Ovary (tissue), 9 donors: ENCODE data around the gene CACNA2D3. TPM values are rescaled to one million over a fixed set of nuclear protein-coding genes. Genes with fewer than 3 reads are reported as not detected.

Experiments
- DNase-seq, 5 donors: peaks; one replicate each; pipeline ENCODE4 v3.0.0-alpha.2; 2019 to 2020
- H3K27ac ChIP-seq, 2 donors: fragments of 200-600 bp; one replicate each; pipeline versions ENCODE4 v1.5.1 to v1.8.0; 2019 to 2022
- H3K27me3 ChIP-seq: fragments of 200-600 bp; one replicate; pipeline ENCODE4 v1.8.0; 2022
- H3K36me3 ChIP-seq: fragments of 200-600 bp; sonication (generic); one replicate; pipeline ENCODE4 v1.5.1; 2019
- H3K4me1 ChIP-seq: one replicate; pipeline ENCODE4 v1.8.1; 2013; ENCODE audit warnings: mild to moderate bottlenecking, moderate library complexity; ENCODE audit not compliant: insufficient read depth
- H3K4me3 ChIP-seq: fragments of 200-600 bp; sonication (generic); one replicate; pipeline ENCODE4 v1.5.1; 2017
- H3K9me3 ChIP-seq, 2 donors: fragments of 200-600 bp in 1 of 2; sonication (generic) in 1 of 2; one replicate each; pipeline versions ENCODE4 v1.5.1 to v1.8.1; 2013 to 2019; ENCODE audit warnings: mild to moderate bottlenecking in 1 of 2, moderate library complexity in 1 of 2
- CTCF ChIP-seq, 3 donors: fragments of 450-650 bp in 2 of 3; fragments of 200-600 bp in 1 of 3; IDR thresholded peaks; one replicate each; pipeline versions ENCODE4 v1.5.1 to v1.8.0; 2016 to 2022; ENCODE audit warnings: antibody characterized with exemption in 3 of 3, mild to moderate bottlenecking in 1 of 3
- EP300 ChIP-seq: sonication (generic); formaldehyde crosslinking; IDR thresholded peaks from one replicate; pipeline ENCODE4 v1.6.1; 2017; ENCODE audit warnings: antibody characterized with exemption
- POLR2A ChIP-seq: fragments of 450-650 bp; IDR thresholded peaks from one replicate; pipeline ENCODE4 v1.6.1; 2017; ENCODE audit warnings: antibody characterized with exemption, mild to moderate bottlenecking, moderate library complexity
- WGBS, 3 donors: extraction: QIAGEN DNeasy Blood & Tissue Kit in 1 of 3; methylation state at CpG; one replicate each; pipeline versions ENCODE4 v1.1.5 to v1.1.7; 2013 to 2017; 5-methylcytosine and 5-hydroxymethylcytosine counted together
- intact Hi-C, 4 donors: fragments of 100-400 bp; cut with DNase I; formaldehyde crosslinking; loops; one replicate each; pipeline versions ENCODE4 v1.11.0 to v1.15.1; 2022 to 2023
- polyA plus RNA-seq, 2 donors: library from polyadenylated mRNA; stranded (reverse); fragments of 200-250 nt in 1 of 2; fragments of 350-450 nt in 1 of 2; fragmentation: Illumina TruSeq in 1 of 2; extraction: RNeasy Lipid Tissue Mini Kit (QIAGEN cat#74804) in 1 of 2; gene quantifications; one replicate each; pipeline ENCODE4 v1.2.3, GENCODE V29; 2013 to 2014
- total RNA-seq, 7 donors: library from RNA; depleted of rRNA in 2 of 7; stranded (reverse); fragments of >200 nt in 2 of 7; fragmentation: NEBNext Ultra II Directional in 3 of 7; extraction: Animal tissue kit (Norgen Biotek cat#: 25700) in 3 of 7; gene quantifications; one replicate each; pipeline versions ENCODE4 v1.1.0 to v1.2.4, GENCODE V29; 2016 to 2023
- donor health status: DM: no; HTN: no; CAD: no; lungs with moderate emphysema.
- donor health status: DM: no; HTN: no; CAD: no.
- donor health status: Bipolar disorder and iron deficiency.
- donor health status: DM: yes; HTN: yes; CAD: no.
- donor health status: DM: no; HTN: no; CAD: no.
- donor health status: DM: yes; HTN: yes; CAD: no.

CACNA2D3 gene
- total and polyA plus RNA-seq, 9 donors = 2.0 to 10.1 (median 4.7) TPM

DNA sequence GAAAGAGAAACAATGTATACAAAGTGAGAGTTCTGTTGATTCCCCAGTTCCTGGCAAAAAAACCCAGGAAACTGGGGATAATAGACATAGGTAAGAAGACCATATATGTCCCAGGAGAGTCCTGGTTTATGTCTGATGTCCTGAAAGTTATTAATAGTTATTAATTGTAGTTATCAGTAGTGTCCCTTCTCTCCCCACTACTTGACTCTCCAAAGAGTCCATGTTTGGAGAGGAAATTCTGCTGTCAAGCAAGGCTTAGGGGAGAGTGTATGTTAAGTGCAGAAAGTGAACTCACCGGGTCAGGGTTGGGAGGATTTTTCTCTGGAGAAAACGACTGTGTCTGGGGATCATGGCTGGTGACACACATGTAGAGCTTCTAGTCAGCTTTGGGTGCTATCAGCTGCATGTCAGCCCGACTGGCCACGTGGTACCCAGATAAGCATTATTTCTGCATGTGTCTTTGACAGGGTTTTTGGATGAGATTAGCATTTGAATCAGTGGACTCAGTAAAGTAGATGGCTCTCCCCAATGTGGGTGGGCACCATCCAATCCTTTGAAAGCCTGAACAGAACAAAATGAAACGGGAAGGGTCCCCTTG is 80.4 kb downstream of the CACNA2D3 start:
- Histone ChIP-seq H3K27me3 (no peaks in the 10 kb centered on the region), H3K4me3 (no peak overlapping the region), H3K27ac (no peak overlapping the region), H3K36me3 (no peaks in the 10 kb centered on the region), H3K4me1 (no peaks in the 10 kb centered on the region), H3K9me3 (no peaks in the 10 kb centered on the region)
- DNase-seq = no peak
- 59 to 65% (median 60%) methylated on average over 5 of the region's 5 CpGs for WGBS, 3 donors
- no peak for TF ChIP-seq POLR2A
- no peak for TF ChIP-seq CTCF (IDR thresholded peaks at IDR 0.05)
- TF ChIP-seq EP300 = no peak
- intact Hi-C loops = no loop called here

- no peak for DNase-seq
- H3K4me1 ChIP-seq = no peaks in the 10 kb centered on the region
- no peak overlapping the region for H3K27ac ChIP-seq
- no peaks in the 10 kb centered on the region for H3K9me3 ChIP-seq
- TF ChIP-seq POLR2A = no peak
- TF ChIP-seq CTCF (IDR thresholded peaks at IDR 0.05) = no peak
- no peak for TF ChIP-seq EP300
- no peaks in the 10 kb centered on the region for H3K27me3 ChIP-seq
- WGBS, 3 donors = 83 to 91% (median 86%) methylated on average over 1 of the region's 1 CpG
- H3K4me3 ChIP-seq = no peak overlapping the region
- no peaks in the 10 kb centered on the region for H3K36me3 ChIP-seq
- intact Hi-C loops = no loop called here
Observed at GRCh38 chr3:54206874-54207273, 84.5 kb downstream of the CACNA2D3 start.

DNA sequence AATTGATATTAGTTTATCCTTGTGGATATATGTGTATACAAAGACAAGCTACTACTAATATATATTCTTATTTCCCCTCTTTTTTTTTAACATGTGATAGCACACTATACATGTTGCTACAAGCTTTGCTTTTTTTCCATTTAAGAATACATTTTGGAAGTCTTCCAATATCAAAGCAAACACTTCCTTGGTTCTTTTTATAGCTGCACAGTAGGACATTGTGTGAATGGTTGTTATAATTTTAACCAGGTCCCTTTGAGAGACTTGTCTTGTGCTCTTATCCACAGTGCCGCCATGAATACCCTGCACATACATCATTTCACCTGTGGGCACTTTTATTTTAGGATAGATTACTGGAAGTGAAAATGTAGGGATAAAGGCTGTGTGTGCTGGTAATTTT is 88.7 kb downstream of the CACNA2D3 start:
- H3K27me3 ChIP-seq = no peaks in the 10 kb centered on the region
- H3K4me3 ChIP-seq = no peak overlapping the region
- TF ChIP-seq POLR2A = no peak
- no peak for TF ChIP-seq CTCF (IDR thresholded peaks at IDR 0.05)
- no peak for TF ChIP-seq EP300
- 59 to 67% (median 61%) methylated on average over 1 of the region's 1 CpG for WGBS, 3 donors
- H3K36me3 ChIP-seq = no peaks in the 10 kb centered on the region
- H3K27ac ChIP-seq = no peak overlapping the region
- H3K4me1 ChIP-seq = no peaks in the 10 kb centered on the region
- intact Hi-C loops = no loop called here
- H3K9me3 ChIP-seq = no peaks in the 10 kb centered on the region
- DNase-seq = no peak

DNA sequence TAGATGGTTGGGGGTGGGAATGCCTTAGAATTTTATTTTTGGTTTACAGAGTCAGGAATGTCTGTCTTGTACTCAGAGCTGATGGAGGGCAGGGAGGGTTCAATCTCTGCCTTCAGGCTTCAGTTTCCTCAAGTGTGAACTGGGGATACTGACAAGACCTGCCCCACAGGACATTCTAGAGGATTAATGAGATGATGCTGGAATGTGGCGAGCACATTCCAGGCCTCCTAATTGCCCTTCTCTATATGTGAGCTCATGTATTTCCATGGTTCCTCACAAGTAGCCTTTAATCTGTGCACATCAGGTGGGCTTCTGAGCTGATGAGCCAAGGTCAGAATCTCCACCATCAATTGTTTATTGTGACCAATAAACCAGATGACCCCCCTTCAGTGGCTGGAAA is 90.4 kb downstream of the CACNA2D3 start:
- H3K27ac ChIP-seq = no peak overlapping the region
- H3K27me3 ChIP-seq = no peaks in the 10 kb centered on the region
- no peak for TF ChIP-seq POLR2A
- no peaks in the 10 kb centered on the region for H3K36me3 ChIP-seq
- WGBS, 3 donors = 100% methylated on average over 1 of the region's 1 CpG
- intact Hi-C loops = loop anchor here in 1 of 4 donors (2.0 kb wide), 1 partner anchor 46 kb away; no protein-coding TSS in a partner anchor
- no peak for DNase-seq
- H3K4me3 ChIP-seq = no peak overlapping the region
- no peaks in the 10 kb centered on the region for H3K4me1 ChIP-seq
- H3K9me3 ChIP-seq = no peaks in the 10 kb centered on the region

GRCh38 chr3:54213907-54214306 is 91.6 kb downstream of the CACNA2D3 start:
- no peaks in the 10 kb centered on the region for H3K27me3 ChIP-seq
- H3K4me3 ChIP-seq = no peak overlapping the region
- intact Hi-C loops = loop anchor here in 1 of 4 donors (2.0 kb wide), 1 partner anchor 47 kb away; no protein-coding TSS in a partner anchor
- H3K27ac ChIP-seq = no peak overlapping the region
- H3K36me3 ChIP-seq = no peaks in the 10 kb centered on the region
- no peaks in the 10 kb centered on the region for H3K4me1 ChIP-seq
- TF ChIP-seq CTCF (IDR thresholded peaks at IDR 0.05) (no peak), POLR2A (no peak), EP300 (no peak)
- H3K9me3 ChIP-seq = no peaks in the 10 kb centered on the region
- DNase-seq = no peak
- 58 to 65% (median 64%) methylated on average over 2 of the region's 2 CpGs for WGBS, 3 donors
